HG03135 (cell line): ENCODE data around the gene PCCA.
"Not testable (repeated sequence)": the region's sequence is repeated elsewhere in the genome, so short reads cannot be mapped to it uniquely, and the experiment has no call there.

Source experiments
- ATAC-seq: cut with Tn5 transposase; IDR thresholded peaks from one replicate; pipeline ENCODE4 v1.9.1; 2021; ENCODE audit warnings: mild to moderate bottlenecking, moderate library complexity; ENCODE audit not compliant: unreplicated experiment

PCCA gene

DNA sequence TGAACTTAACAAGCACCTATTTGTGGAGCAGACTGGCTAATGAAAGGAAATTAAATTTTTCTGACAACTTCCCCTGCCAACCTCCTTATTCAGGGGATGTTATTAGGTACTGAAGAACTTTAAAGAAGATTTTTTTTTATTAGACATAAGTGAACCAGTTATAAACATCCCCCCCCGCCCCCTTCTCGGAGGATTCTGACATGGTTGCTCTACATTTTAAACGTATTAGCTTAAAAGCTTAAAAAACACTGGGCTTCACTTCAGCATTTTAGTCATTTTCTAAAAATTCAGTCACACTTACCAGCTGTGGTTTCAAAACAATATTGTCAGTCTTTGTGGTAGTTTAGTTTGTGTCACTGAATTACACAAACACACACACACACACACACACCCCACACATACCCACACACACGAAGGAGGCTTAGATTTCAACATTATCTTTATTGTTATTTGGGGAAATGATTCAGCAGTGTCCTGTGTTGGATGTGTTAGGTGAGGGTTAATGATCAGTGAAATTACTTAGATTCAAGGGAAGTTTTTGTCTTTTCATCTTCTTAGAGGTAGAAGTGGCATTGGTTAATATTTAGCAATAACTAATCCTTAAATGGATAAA is 145.7 kb downstream of the PCCA start:
- ATAC-seq = no peak

DNA sequence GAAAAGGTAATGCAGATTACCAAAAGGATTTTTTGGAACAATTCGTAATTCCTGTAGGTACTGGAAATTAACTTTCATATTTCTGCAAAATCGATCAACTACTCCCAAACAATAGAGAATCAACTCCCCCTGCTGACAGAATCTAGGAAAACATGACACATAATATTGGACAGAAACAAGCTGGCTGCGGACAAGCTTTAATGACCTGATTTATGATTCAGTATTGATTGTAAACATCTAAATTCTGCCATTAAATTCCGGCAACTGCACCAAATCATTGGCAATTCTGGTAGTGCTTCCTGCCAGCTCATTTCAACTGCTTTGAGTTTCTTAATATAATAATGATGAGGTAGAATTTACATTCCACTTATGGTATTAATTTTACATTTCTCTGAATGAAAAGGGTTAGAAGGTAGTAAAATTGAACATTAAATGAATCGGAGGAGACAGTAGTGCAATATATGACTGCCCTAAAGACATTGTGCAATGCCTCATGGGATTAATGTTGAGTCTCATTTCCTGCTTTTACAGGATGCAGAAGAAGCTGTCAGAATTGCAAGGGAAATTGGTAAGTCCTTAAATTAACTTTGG is 146.5 kb downstream of the PCCA start:
- ATAC-seq = no peak

DNA sequence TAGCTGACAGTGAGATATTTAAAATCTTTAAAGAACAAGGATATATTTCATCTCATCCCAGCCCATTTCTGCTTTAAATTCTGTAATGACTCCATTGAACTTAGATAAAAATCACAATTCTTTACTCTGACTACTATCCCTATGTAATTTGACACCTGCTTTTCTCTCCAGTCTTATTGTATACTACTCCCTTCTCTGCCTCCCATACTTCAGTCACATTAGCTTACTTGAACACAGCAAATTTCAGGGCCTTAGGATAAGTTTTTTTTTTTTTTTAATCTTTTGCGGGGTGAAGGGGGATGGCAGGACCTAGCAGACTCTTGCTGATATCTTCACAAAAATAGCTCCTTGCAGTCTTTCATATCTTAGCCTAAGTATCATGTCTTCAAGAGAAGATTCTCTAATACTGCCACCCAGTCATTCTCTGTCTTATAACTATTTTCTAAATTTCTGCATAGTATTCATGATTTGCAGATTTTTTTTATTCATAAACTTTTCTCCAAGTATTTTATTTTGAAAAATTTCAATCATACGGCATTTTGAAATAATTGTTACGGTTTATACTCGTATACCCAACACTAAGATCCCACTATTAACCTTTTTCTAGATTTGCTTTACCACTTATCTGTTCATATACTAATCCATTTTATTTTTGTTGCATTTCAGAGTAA is 151.4 kb downstream of the PCCA start:
- no peak for ATAC-seq

DNA sequence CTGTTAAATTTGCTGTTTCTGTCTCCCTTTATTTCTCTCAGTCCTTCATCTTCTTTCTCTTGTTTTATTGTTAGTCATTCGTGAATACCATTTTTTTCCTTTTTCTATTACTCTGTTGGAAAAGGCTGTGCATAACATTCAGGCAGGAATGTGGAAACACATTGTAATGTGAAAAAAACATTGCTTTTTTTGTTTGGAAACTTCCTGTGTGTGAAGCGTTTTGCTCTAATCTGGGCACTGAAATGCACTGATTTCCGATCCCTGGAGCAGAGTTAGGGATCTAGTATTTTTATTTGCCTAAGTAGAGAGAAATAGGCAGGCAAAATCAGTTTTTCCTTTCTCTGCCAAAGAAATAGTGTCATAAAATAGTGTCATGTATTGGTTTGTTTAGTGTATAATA is 155.5 kb downstream of the PCCA start:
- no peak for ATAC-seq

DNA sequence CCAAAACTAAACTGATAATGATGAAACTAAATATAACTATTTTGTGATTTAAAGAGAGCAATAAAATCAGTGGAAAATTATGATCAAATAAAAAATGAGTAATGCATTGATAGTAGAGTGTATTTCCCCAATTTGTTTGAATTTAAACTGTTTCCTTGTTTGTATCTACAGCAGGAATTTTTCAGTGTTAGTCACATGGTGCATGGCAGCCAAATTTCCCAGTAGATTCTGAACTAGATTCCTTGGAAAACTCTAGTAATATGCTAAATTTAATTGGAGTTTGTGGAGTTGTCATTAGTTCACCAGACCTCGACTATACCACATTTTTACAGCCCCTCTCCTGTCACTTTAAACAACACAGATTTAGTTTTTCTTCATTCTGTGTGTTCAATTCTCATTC is 156.2 kb downstream of the PCCA start:
- ATAC-seq = no peak

DNA sequence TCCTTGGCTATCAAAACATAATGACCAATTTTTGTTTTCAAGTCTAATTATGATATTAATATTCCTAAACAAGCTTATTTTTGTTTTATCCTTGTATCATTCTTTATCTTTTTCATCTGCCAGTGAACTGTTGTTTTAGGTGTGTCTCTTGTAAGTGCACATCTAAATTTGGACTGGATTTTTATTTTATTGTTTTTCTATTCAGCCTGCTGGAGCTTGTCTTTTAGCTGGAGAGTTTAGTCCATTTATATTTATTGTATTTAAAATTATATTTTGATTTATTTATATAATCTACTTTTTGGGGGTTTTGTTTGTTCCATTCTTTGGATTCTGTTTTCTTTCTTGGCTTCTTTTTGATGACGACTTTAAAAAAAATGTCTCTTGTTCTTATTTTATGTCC is 159.0 kb downstream of the PCCA start:
- no peak for ATAC-seq

DNA sequence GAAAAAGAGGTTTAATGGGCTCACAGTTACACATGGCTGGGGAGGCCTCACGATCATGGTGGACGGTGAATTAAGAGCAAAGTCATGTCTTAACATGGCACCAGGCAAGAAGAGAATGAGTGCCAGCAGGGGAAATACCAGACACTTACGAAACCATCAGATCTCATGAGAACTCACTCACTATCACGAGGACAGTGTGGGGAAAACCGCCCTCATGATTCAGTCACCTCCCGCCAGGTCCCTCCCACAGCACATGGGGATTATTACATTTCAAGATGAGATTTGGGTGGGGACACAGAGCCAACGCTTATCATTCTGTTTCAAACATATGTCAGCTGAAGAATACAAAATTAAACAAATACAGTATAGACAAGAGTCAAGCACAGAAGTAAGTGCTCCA is 165.1 kb downstream of the PCCA start:
- ATAC-seq = no peak

DNA sequence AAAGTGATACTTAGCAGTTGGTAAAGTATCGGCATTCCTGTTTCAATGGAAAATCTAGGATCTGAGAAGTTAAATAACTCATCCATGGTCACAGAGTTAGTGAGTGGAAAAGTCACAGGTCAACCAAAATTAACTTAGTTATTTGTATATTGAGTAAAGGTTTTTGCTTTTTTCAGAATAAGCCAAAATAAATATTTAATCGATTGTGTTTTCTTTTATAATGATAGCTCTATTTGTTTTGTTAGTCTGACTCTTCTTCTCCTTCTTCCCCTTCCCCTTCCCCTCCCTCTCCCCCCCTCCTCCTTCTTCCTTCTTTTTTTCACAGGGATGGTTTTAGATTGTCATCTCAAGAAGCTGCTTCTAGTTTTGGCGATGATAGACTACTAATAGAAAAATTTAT is 173.5 kb downstream of the PCCA start:
- ATAC-seq = no peak

DNA sequence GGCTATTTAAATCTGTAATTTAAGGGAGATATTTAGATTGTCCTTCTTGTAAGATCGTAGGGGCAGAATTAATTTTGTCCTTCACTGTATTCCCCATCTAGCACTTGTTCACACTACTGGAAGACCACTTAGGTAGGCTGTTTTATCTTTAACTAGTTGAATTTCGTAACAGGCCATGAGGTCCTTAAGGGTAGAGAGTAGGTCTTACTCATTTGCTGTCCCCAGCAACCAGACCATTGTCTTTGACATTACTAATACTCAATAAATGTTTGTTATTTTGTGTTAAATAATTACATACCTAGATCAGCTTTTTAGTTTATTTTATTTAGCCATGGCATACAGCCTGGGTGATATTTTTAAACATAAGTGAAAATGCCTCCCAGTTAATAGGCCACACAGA is 177.1 kb downstream of the PCCA start:
- no peak for ATAC-seq

DNA sequence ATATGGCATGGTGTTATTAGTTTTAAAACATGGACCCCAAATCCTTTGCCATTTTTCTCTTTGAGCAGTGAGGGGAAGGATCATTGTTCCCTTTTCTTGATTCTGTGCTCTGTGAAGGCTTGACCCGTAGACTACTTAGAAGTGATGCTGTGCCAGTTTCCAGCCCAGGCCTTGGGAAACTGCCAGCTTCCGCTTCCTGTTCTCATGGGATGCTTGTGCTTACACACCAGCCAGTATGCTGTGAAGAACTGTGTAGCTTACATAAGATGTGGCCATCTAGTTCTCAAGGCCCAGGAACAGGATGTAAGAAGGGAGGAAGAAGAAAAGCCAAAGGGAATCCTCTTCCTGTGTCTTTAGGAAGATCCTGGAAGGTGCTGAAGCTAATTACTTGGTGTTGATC is 180.9 kb downstream of the PCCA start:
- no peak for ATAC-seq

DNA sequence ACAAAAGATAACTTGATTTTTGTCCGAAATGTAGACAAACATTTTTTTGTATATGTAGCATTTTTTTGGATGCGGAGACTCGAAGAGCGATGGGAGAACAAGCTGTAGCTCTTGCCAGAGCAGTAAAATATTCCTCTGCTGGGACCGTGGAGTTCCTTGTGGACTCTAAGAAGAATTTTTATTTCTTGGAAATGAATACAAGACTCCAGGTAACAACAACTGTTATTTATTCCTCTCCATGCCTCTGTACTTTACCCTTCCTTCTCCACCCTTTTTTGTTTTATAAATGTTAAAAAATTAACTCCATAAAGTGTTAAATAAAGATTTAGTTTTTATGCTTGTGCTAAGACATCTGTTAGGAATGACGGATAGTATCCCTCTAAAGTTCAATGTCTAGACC is 184.2 kb downstream of the PCCA start:
- ATAC-seq = no peak

DNA sequence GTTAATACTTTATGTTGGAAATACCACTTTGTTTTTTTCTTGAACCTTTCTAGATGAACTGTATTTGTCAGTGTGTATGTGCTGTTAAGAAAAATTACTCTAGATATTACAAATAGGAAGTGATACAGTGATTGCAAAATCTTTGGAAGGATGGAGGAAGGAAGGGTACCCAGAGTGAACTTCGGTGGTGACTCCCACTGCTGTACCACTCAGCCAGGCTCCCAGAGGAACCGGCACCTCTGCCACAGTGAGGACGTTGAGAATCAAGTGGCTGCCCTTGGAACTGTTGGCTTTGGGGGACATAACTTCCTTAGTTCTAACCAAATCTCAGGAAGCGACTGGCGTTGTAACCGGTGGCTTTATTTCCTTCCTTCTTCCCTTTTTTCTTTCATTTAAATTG is 184.7 kb downstream of the PCCA start:
- no peak for ATAC-seq

DNA sequence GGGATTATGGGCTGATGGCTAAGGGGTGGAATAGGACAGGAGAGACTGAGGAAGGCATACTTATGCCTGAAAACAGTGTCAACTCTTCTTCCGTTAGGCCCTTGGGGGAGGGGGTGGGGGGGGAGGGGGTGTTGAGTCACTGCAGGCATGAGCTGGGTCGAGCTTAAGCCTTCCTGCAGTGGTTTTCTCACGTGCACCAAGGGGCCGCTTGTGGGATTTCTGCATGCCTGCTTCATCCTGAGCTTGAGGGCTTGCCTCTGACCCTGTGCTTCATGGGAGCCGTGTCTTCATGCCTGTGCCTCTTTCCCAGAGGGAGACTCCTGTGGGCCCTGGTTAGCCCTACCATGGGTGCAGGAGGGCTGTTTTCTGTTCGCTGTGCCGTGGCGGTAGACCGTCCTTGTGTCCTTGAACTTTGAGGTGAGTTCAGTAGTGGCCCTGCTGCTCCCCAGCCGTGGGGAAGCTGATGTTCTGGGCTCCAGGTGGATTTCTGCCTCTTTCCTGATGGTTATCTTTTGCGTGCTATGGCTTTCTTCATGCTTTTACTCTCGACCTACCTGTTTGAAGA is 186.1 kb downstream of the PCCA start:
- no peak for ATAC-seq

DNA sequence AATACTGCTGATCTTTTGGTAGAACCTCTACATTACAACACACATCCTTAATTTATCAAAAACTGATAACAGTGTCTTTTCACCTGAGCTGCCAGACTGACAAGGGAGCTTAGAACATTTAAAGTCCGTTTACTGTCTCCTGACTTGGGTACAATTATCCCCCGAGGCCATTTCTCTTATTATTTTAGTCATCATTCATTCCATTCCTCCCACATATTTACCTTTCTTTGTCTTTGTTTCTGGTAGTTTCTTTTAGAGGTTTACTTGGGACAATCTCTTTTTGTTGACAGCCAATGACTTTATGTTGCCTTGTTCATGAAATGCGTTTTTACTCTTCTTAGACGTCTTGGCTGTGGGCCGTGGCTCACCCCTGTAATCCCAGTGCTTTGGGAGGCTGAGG is 186.9 kb downstream of the PCCA start:
- ATAC-seq = no peak

DNA sequence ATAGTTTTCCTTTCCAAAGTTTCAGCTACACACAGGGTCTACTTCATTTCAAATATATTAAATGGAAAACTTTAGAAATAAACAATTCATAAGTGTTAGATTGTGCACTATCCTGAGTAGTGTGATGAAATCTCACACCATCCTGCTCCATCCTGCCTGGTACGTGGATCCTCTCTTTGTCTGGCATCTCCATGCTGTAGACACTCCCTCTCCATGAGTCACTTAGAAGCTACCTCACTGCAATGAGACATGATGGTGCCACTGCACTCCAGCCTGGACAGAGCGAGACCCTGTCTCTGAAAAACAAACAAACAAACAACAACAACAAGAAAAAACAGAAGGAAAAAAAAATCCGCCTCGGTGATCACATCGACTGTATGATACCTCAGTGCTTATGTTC is 191.8 kb downstream of the PCCA start:
- ATAC-seq = no peak

DNA sequence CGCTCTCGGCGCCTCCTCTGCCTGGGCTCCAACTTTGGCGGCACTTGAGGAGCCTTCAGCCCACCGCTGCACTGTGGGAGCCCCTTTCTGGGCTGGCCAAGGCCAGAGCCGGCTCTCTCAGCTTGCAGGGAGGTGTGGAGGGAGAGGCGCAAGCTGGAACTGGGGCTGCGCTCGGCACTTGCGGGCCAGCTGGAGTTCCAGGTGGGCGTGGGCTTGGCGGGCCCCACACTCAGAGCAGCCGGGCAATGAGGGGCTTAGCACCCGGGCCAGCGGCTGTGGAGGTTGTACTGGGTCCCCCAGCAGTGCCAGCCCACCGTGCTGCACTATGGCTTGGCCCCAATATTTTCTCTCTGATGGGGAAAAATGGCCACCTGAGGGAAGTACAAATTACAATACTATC is 193.4 kb downstream of the PCCA start:
- ATAC-seq = not testable (repeated sequence)

DNA sequence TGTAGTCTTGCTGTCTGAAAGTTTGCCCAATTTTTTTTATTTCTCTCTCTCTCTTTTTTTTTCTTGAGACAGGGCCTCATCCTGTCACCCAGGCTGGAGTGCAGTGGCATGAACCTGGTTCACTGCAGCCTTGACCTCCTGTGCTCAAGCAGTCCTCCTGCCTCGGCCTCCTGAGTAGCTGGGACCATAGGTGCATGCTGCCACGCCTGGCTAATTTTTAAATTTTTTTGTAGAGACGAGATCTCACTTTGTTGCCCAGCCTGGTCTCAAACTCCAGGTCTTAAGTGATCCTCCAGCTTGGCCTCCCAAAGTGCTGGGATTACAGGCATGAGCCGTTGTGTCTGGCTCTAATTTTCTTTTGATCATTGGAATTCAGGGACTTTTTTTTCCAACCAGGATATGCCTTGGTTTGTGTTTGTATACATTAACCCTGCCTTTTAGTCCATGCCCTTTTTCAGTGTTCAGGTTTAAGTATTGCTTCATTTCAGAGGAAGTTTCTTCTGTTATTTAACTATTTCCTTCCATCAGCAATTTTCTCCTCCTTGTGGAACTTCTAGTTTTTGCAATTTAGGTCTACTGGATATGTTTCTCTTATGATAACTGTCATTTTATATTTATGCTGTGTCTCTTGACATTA is 201.4 kb downstream of the PCCA start:
- ATAC-seq = no peak

DNA sequence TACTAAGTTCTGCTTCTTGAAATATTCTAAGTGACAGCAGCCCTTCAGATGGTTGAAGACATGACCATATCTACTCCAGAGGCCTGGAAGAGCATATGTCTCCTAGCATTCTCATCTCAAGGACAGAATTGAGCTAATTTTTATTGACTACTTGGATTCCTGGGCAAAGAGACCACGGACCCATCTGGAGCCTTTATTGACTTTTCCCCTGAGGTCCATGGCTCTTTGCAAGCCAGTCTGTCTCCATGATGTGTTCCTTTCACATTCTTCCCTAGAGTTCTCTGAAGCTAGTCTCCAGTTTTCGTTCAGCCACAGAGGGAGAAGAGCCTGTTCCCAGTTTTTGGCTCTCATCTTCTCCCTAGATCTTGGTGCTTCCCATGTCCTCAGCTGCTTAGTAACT is 202.7 kb downstream of the PCCA start:
- no peak for ATAC-seq

DNA sequence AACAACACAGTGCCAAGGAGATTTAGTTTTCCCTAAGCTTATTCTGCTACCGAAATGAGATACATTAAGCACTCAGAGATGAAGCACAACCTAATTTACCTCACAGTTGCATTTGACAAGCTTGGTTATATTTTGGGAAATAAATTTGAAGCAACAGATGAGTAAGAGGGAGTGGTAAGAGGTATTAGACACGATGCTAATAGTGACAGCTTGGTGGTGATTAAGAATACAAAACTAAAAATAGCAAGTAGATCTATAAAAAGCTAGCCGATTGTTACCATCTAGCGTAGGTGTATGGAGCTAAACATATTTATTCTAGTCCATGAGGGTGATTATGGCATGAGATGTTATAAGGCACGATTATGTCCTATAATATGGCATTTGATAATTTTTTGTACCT is 208.5 kb downstream of the PCCA start:
- ATAC-seq = no peak

DNA sequence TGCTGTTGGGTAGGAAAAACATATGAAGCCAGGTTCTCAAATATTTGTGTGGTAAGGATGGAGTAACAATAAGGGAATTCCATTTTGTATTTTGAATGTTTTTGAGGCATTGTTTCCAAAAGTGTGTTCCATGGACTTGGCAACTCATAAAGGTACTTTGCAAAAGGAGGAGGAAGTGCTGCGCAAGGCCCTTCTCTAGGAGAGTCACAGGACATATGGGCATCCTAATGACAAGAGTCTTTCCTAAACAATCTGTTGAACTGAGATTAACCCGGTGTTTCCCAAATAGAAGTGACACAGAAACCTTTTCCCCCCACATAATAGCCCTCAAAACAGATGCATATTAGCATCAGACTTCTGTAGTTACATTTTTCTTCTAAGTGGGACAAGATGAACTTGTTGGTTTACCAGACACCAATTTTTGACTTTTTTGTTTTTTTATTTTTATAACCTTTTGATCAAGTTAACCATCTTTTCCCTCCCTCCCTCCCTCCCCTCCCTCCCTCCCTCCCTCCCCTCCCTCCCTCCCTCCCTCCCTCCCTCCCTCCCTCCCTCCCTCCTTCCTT is 209.3 kb downstream of the PCCA start:
- ATAC-seq = no peak

DNA sequence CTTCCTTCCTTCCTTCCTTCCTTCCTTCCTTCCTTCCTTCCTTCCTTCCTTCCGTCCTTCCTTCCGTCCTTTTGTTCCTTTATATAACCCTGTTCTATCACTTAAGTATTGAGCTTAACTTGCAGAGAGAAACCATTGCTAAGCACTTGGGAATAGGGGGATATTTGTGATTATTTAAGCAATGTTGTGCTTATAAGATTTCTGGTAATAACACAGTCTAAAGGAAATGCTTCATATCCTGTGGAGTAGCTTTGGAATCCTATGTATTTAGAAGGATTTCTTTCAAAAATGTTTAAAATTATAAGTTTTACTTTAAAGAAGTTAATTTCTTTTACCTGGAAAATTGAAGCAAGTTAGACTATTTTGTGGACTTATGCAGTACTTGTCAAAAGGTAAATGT is 209.8 kb downstream of the PCCA start:
- no peak for ATAC-seq

DNA sequence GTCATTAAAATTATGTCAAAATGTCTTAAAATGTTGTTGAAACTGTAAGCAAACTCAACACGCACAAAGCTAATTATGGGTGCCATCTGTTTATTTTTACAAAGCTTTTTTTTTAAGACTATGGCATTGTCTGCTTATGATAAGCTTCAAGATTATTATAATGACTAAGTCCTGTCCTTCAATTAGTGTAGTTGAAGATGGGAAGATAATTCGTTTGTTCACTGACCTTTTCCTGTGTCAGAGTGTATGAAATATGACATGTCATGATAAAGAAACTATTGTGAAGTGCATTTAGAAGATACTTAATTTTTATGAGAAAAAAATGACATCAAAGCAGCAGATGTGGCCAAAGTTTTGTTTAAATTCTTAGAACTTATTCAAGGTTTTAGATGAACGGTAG is 211.3 kb downstream of the PCCA start:
- ATAC-seq = no peak
